Endothelial cell of umbilical vein (primary cell): ENCODE measurements around the gene HBS1L. TPM values are rescaled to one million over a fixed set of nuclear protein-coding genes. Genes with fewer than 3 reads are reported as not detected.

ENCODE experiments used
- BruUV-seq: library from RNA; stranded (reverse); fragments of 400-500 nt; replicated peaks from 2 replicates; lab custom pipeline; 2021; lab: Mats Ljungman, UMichigan
- CTCF ChIA-PET: fragments of 300-600, 350-600 bp; sonication (Branson Sonifier 250); formaldehyde crosslinking; loops from one replicate; lab custom pipeline; 2021; ENCODE audit warnings: antibody characterized with exemption, inconsistent platforms; lab: Charles Lee
- POLR2A ChIA-PET: fragments of 300-600, 350-600 bp; sonication (Branson Sonifier 250); formaldehyde crosslinking; loops from one replicate; lab custom pipeline; 2021; ENCODE audit warnings: antibody characterized with exemption, inconsistent platforms; lab: Charles Lee
- DNase-seq: peaks from one replicate; pipeline ENCODE4 v3.0.0-alpha.2; 2011; ENCODE audit warnings: low read depth, low spot score
- FAIRE-seq: peaks from 2 replicates; lab custom pipeline; 2011; peaks lifted over from hg19 to GRCh38; lab: Jason Lieb, UNC
- H2AFZ ChIP-seq: 2 replicates; pipeline ENCODE4 v1.6.0; 2012; ENCODE audit warnings: low read depth, low read length, control low read depth, inconsistent platforms
- H3K27ac ChIP-seq: 2 replicates; pipeline ENCODE4 v1.5.1; 2011; ENCODE audit warnings: low read depth, mild to moderate bottlenecking, control low read depth, low read length, moderate library complexity; ENCODE audit not compliant: insufficient read depth
- H3K27me3 ChIP-seq, 2 experiments: 2 replicates each; pipeline versions ENCODE4 v1.6.0 to v1.6.1; 2011; ENCODE audit warnings: low read length in 2 of 2, mixed read lengths in 1 of 2; ENCODE audit not compliant: control insufficient read depth in 2 of 2, insufficient read depth in 2 of 2
- H3K36me3 ChIP-seq, 2 experiments: 2 replicates in 1 of 2; 3 replicates in 1 of 2; pipeline ENCODE4 v1.5.1; 2011; ENCODE audit warnings: low read length in 2 of 2, mild to moderate bottlenecking in 1 of 2, moderate library complexity in 1 of 2; ENCODE audit not compliant: control insufficient read depth in 2 of 2, insufficient read depth in 2 of 2; ENCODE audit errors: extremely low read depth in 1 of 2
- H3K4me1 ChIP-seq: 3 replicates; pipeline ENCODE4 v1.5.1; 2011; ENCODE audit warnings: mild to moderate bottlenecking, low read length; ENCODE audit not compliant: control insufficient read depth, insufficient read depth; ENCODE audit errors: extremely low read depth
- H3K4me2 ChIP-seq: 2 replicates; pipeline ENCODE4 v1.6.1; 2011; ENCODE audit warnings: low read length, control low read depth, mixed read lengths; ENCODE audit not compliant: insufficient read depth
- H3K4me3 ChIP-seq, 3 experiments: fragments of 200-600 bp in 1 of 3; sonication (generic), shearing (Covaris generic) in 1 of 3; replicated peaks in 1 of 3; 2 replicates each; pipeline ENCODE4 v1.5.1; 2011 to 2016; ENCODE audit warnings: control low read depth in 3 of 3, low read length in 3 of 3, mild to moderate bottlenecking in 2 of 3, inconsistent platforms in 1 of 3, low read depth in 1 of 3, moderate library complexity in 1 of 3; ENCODE audit not compliant: insufficient read depth in 1 of 3
- H3K79me2 ChIP-seq: 2 replicates; pipeline ENCODE4 v1.6.0; 2012; ENCODE audit warnings: low read length, inconsistent platforms; ENCODE audit not compliant: control insufficient read depth, insufficient read depth
- H3K9ac ChIP-seq: replicated peaks from 2 replicates; pipeline ENCODE3; 2011; ENCODE audit warnings: low read length, control low read depth; ENCODE audit not compliant: insufficient read depth; ENCODE audit errors: extremely low read depth
- H3K9me1 ChIP-seq: replicated peaks from 3 replicates; pipeline ENCODE4 v1.6.0; 2011; ENCODE audit warnings: mild to moderate bottlenecking, low read length; ENCODE audit not compliant: control insufficient read depth, insufficient read depth; ENCODE audit errors: extremely low read depth
- H3K9me3 ChIP-seq: replicated peaks from 2 replicates; pipeline ENCODE4 v1.5.1; 2012; ENCODE audit warnings: low read length, inconsistent platforms; ENCODE audit not compliant: control insufficient read depth, insufficient read depth
- H4K20me1 ChIP-seq: replicated peaks from 2 replicates; pipeline ENCODE3; 2011; ENCODE audit warnings: mild to moderate bottlenecking, low read length; ENCODE audit not compliant: control insufficient read depth, insufficient read depth; ENCODE audit errors: extremely low read depth
- CTCF ChIP-seq, 2 donors: IDR thresholded peaks; 1 replicate in 1 of 2; 2 replicates in 1 of 2; pipeline ENCODE4 v1.5.1; 2011; ENCODE audit warnings: low read length in 2 of 2, mild to moderate bottlenecking in 2 of 2, moderate library complexity in 2 of 2, control low read depth in 1 of 2, inconsistent platforms in 1 of 2, low read depth in 1 of 2; ENCODE audit not compliant: insufficient read depth in 1 of 2; ENCODE audit errors: extremely low read depth in 1 of 2
- EZH2 ChIP-seq: IDR thresholded peaks from 2 replicates; pipeline ENCODE4 v1.6.1; 2012; ENCODE audit warnings: borderline replicate concordance, low read depth, mild to moderate bottlenecking, moderate library complexity, low read length, inconsistent platforms; ENCODE audit not compliant: severe bottlenecking
- FOS ChIP-seq: IDR thresholded peaks from 2 replicates; pipeline ENCODE4 v1.6.1; 2011; ENCODE audit warnings: mild to moderate bottlenecking, low read length, moderate library complexity, borderline replicate concordance; ENCODE audit not compliant: insufficient read depth
- GATA2 ChIP-seq: IDR thresholded peaks from 2 replicates; pipeline ENCODE4 v1.7.0; 2011; ENCODE audit warnings: low read depth, mild to moderate bottlenecking, moderate library complexity, mixed read lengths, low read length; ENCODE audit not compliant: insufficient read length, insufficient read depth
- JUN ChIP-seq: IDR thresholded peaks from 2 replicates; pipeline ENCODE4 v1.6.1; 2011; ENCODE audit warnings: borderline replicate concordance, low read depth; ENCODE audit not compliant: insufficient read length, insufficient read depth
- MAX ChIP-seq: IDR thresholded peaks from 2 replicates; pipeline ENCODE4 v1.6.1; 2011; ENCODE audit not compliant: insufficient read depth, insufficient read length
- MYC ChIP-seq: IDR thresholded peaks from one replicate; pipeline ENCODE4 v1.6.1; 2011; ENCODE audit warnings: mild to moderate bottlenecking, low read depth, low read length
- POLR2A ChIP-seq: IDR thresholded peaks from 2 replicates; pipeline ENCODE4 v1.6.1; 2012; ENCODE audit warnings: low read depth, mild to moderate bottlenecking, control low read depth, low read length
- POLR2AphosphoS5 ChIP-seq: IDR thresholded peaks from 2 replicates; pipeline ENCODE4 v1.6.1; 2012; ENCODE audit warnings: low read depth, mild to moderate bottlenecking, control low read depth, low read length, moderate library complexity; ENCODE audit not compliant: insufficient read depth
- dilution Hi-C: fragments of 300-500 bp; cut with MboI; formaldehyde crosslinking; loops from one replicate; pipeline ENCODE4 v1.15.0; 2019; ENCODE audit warnings: low sequenced_read_pairs; ENCODE audit not compliant: extremely low pct_ligation_motif_present
- intact Hi-C: fragments of 100-400 bp; cut with micrococcal nuclease; formaldehyde crosslinking; loops from one replicate; pipeline ENCODE4 v1.10.0; 2022
- polyA plus RNA-seq, 4 experiments: library from polyadenylated mRNA; depleted of rRNA in 3 of 4; stranded (reverse) in 3 of 4; unstranded in 1 of 4; fragments of >200 nt; gene quantifications; 2 replicates each; pipeline versions ENCODE4 v1.2.1 to v1.2.3, GENCODE V29; 2011 to 2012; ENCODE audit warnings: missing spikeins in 1 of 4
- total RNA-seq: library from RNA; stranded (reverse); gene quantifications from 2 replicates; pipeline ENCODE4 v1.2.3, GENCODE V29; 2021

HBS1L gene
- total and polyA plus RNA-seq, 2 donors (not counting 3 experiments of a cell fraction or from before 2014, with no cell fraction given), result 23.7 to 74.6 TPM

GRCh38 chr6:135030532-135031178 lies 24.0 kb downstream of the HBS1L start:
- FAIRE-seq (no peak), DNase-seq (no peak)
- peaks cover 0 to 3% of the 10 kb centered on the region in 2 experiments for H3K36me3 ChIP-seq
- no peaks in the 10 kb centered on the region for H3K27me3 ChIP-seq
- TF ChIP-seq JUN (no peak), GATA2 (no peak), FOS (no peak), MYC (no peak), POLR2A (no peak), MAX (no peak), CTCF (IDR thresholded peaks at IDR 0.05; ENCODE audit: extremely low read depth in 1 of 2, insufficient read depth in 1 of 2, low read depth in 1 of 2, low read length in 2 of 2) (no peak), EZH2 (no peak), POLR2AphosphoS5 (no peak)
- peaks cover 18% of the 10 kb centered on the region for H3K79me2 ChIP-seq
- ChIA-PET CTCF (no interaction called here), POLR2A (no interaction called here)
- H3K4me2 ChIP-seq, result no peak overlapping the region
- H3K4me3 ChIP-seq, result no peak overlapping the region
- no peak overlapping the region for H3K9ac ChIP-seq
- H3K4me1 ChIP-seq, result no peaks in the 10 kb centered on the region
- dilution Hi-C loops (no loop called here), intact Hi-C loops (no loop called here)
- no peak overlapping the region for H3K27ac ChIP-seq
- H4K20me1 ChIP-seq, result peaks cover 3% of the 10 kb centered on the region
- H3K9me3 ChIP-seq, result no peaks in the 10 kb centered on the region
- H3K9me1 ChIP-seq, result no peaks in the 10 kb centered on the region
- BruUV-seq, result no TSS peak
- no peak overlapping the region for H2AFZ ChIP-seq
